Lung (tissue), 12 donors: ENCODE results near the gene MEF2C. TPM values are rescaled to one million over a fixed set of nuclear protein-coding genes. Genes with fewer than 3 reads are reported as not detected.

Experiments
- ATAC-seq: fragments of 200-7000 bp; cut with Tn5 transposase; one replicate; pipeline ENCODE4 v1.9.1; 2020; ENCODE audit warnings: moderate number of reproducible peaks; ENCODE audit not compliant: insufficient read depth, low FRiP score
- DNase-seq, 3 donors: peaks; one replicate each; pipeline ENCODE4 v3.0.0-alpha.2; 2013 to 2017
- H3K27ac ChIP-seq, 2 donors: one replicate each; pipeline ENCODE4 v1.5.1; 2013; ENCODE audit warnings: mild to moderate bottlenecking in 2 of 2, moderate library complexity in 2 of 2, control low read depth in 1 of 2, inconsistent platforms in 1 of 2, low read depth in 1 of 2, low read length in 1 of 2
- H3K27me3 ChIP-seq, 3 donors: one replicate each; pipeline ENCODE4 v1.5.1; 2013; ENCODE audit warnings: low read length in 2 of 3; ENCODE audit not compliant: control insufficient read depth in 3 of 3, insufficient read depth in 3 of 3
- H3K36me3 ChIP-seq, 4 donors: one replicate each; pipeline ENCODE4 v1.5.1; 2013; ENCODE audit warnings: low read length in 4 of 4, mild to moderate bottlenecking in 1 of 4, moderate library complexity in 1 of 4; ENCODE audit not compliant: control insufficient read depth in 4 of 4, insufficient read depth in 4 of 4
- H3K4me1 ChIP-seq, 5 donors: one replicate each; pipeline ENCODE4 v1.5.1; 2013; ENCODE audit warnings: low read length in 5 of 5, mild to moderate bottlenecking in 2 of 5, moderate library complexity in 1 of 5; ENCODE audit not compliant: control insufficient read depth in 5 of 5, insufficient read depth in 5 of 5
- H3K4me3 ChIP-seq: one replicate; pipeline ENCODE4 v1.5.1; 2013; ENCODE audit warnings: mild to moderate bottlenecking, control low read depth, moderate library complexity
- H3K9ac ChIP-seq, 2 donors: one replicate each; pipeline ENCODE4 v1.5.1; 2013; ENCODE audit warnings: low read length in 2 of 2, control low read depth in 1 of 2; ENCODE audit not compliant: insufficient read depth in 1 of 2
- H3K9me3 ChIP-seq, 4 donors: one replicate each; pipeline ENCODE4 v1.5.1; 2013; ENCODE audit warnings: low read length in 3 of 4, mild to moderate bottlenecking in 1 of 4, moderate library complexity in 1 of 4; ENCODE audit not compliant: control insufficient read depth in 4 of 4, insufficient read depth in 3 of 4
- CTCF ChIP-seq: IDR thresholded peaks from 2 replicates; pipeline ENCODE4 v1.5.1; 2012; ENCODE audit warnings: mild to moderate bottlenecking; ENCODE audit errors: control extremely low read depth, extremely low read depth
- WGBS, 2 donors: extraction: QIAGEN DNeasy Blood & Tissue Kit; methylation state at CpG; one replicate each; pipeline ENCODE4 v1.1.7; 2013; 5-methylcytosine and 5-hydroxymethylcytosine counted together
- polyA plus RNA-seq, 2 donors: library from polyadenylated mRNA; stranded (reverse); fragments of 200-250 nt; gene quantifications; one replicate each; pipeline ENCODE4 v1.2.1, GENCODE V29; 2013
- total RNA-seq, 2 donors: library from RNA; depleted of rRNA in 1 of 2; stranded (reverse); fragments of >200 nt in 1 of 2; gene quantifications; one replicate each; pipeline ENCODE4 v1.2.1, GENCODE V29; 2014 to 2021
- donor health status: control.
- donor health status: control.
- donor health status: Bipolar disorder and iron deficiency.
- donor health status: healthy.
- donor health status: DM: yes; HTN: yes; CAD: no.

Gene MEF2C
- total and polyA plus RNA-seq, 4 donors = 9.1 to 138 (median 28.8) TPM

GRCh38 chr5:88846434-88846833 is 36.5 kb downstream of the MEF2C start:
- ATAC-seq (no peak), DNase-seq (no peak)
- Histone ChIP-seq H3K9ac (no peak overlapping the region), H3K4me3 (no peak overlapping the region), H3K36me3 (no peaks in the 10 kb centered on the region), H3K27ac (no peak overlapping the region), H3K9me3 (no peaks in the 10 kb centered on the region), H3K27me3 (no peaks in the 10 kb centered on the region), H3K4me1 (peaks cover 0 to 4% (median 0%) of the 10 kb centered on the region in 5 donors)
- WGBS, 2 donors = 93 to 97% methylated on average over 1 of the region's 1 CpG
- no peak for TF ChIP-seq CTCF

DNA sequence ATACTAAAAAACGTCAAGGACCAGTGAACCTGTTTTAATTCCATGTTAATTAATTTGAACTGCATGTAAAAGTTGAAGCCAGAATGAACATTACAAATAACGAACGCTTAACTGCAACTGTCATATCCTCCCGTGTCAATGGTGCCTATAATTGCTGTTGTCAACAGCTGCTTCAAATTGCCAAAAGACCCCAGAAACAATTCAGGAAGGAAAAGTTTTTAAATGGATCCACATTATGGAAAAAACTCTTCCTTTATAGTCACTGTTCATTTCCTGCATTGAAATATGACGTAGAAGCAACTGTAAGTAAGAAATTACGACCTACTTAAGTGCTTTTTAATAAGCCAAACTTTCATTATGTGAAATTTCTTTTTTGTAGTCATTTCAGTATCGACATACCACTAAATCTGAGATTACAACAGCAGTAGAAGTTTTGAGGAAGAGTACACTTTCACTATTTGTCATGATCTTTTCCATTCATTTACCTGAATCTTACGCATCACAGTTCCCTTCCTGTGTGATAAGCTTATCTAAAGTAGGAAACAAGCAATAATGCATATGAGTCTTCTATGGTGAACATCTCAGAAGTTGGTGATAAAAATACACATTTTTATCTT is 37.8 kb downstream of the MEF2C start:
- H3K27me3 ChIP-seq = no peaks in the 10 kb centered on the region
- ATAC-seq = no peak
- TF ChIP-seq CTCF = no peak

DNA sequence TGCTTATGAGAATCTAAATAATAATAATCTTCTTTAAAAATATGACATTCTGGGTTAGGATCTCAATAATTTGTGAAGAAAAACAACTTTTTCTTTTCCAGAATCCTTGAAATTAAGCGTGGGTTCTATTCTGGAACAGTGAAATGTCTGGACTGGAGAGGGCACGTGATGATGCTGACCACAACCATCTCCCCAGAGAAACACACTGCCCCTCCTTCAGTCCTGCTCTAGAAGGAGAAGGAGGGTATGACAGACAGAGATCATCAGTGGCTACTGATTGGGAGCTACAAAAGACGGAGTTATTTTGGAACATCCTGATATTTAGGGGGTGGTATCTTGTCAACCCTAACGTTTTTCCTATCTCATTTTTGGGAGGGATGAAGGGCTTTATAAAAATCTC is 40.2 kb downstream of the MEF2C start:
- WGBS, 2 donors = 74 to 82% methylated on average over 4 of the region's 4 CpGs

More for the DNA sequence above, 37.8 kb downstream of the MEF2C start:
- peaks cover 0 to 12% (median 2%) of the 10 kb centered on the region in 5 donors for H3K4me1 ChIP-seq
- H3K9me3 ChIP-seq = no peaks in the 10 kb centered on the region
- no peak for DNase-seq
- no peak overlapping the region for H3K9ac ChIP-seq
- H3K4me3 ChIP-seq = no peak overlapping the region
- H3K36me3 ChIP-seq = no peaks in the 10 kb centered on the region
- H3K27ac ChIP-seq = no peak overlapping the region
- WGBS, 2 donors = 58 to 62% methylated on average over 8 of the region's 8 CpGs

More for the DNA sequence above, 40.2 kb downstream of the MEF2C start:
- Histone ChIP-seq H3K4me1 (peaks cover 0 to 14% (median 0%) of the 10 kb centered on the region in 5 donors), H3K9me3 (no peaks in the 10 kb centered on the region), H3K27me3 (no peaks in the 10 kb centered on the region), H3K9ac (no peak overlapping the region), H3K27ac (no peak overlapping the region), H3K36me3 (no peaks in the 10 kb centered on the region), H3K4me3 (no peak overlapping the region)
- ATAC-seq = no peak
- no peak for TF ChIP-seq CTCF
- no peak for DNase-seq
